ENCODE measurements around the gene PALM.

PALM gene

GRCh38 chr19:752652-753517 lies 44.1 kb downstream of the PALM start:
- no peak for DNase-seq

GRCh38 chr19:754530-754929 lies 45.8 kb downstream of the PALM start:
- DNase-seq: no peak

- DNase-seq: no peak
Measured at GRCh38 chr19:755063-755462, 46.3 kb downstream of the PALM start.

- no peak for DNase-seq
Measured at GRCh38 chr19:756236-756635, 47.5 kb downstream of the PALM start.

GRCh38 chr19:756821-757688 lies 48.3 kb downstream of the PALM start:
- no peak for DNase-seq

GRCh38 chr19:757811-758668 lies 49.3 kb downstream of the PALM start:
- DNase-seq: no peak

- no peak for DNase-seq
Measured at GRCh38 chr19:763181-763580, 54.4 kb downstream of the PALM start.

GRCh38 chr19:763869-764268 lies 55.1 kb downstream of the PALM start:
- no peak for DNase-seq

GRCh38 chr19:764301-764700 lies 55.6 kb downstream of the PALM start:
- no peak for DNase-seq

GRCh38 chr19:765179-765738 lies 56.5 kb downstream of the PALM start:
- DNase-seq: no peak

GRCh38 chr19:768424-768823 lies 59.7 kb downstream of the PALM start:
- no peak for DNase-seq

- DNase-seq: no peak
Measured at GRCh38 chr19:769616-770015, 60.9 kb downstream of the PALM start.

- peak; percentile 32 for DNase-seq
Measured at GRCh38 chr19:771332-771785, 62.6 kb downstream of the PALM start.

GRCh38 chr19:772063-772462 lies 63.3 kb downstream of the PALM start:
- no peak for DNase-seq

- DNase-seq: no peak
Measured at GRCh38 chr19:772730-773436, 64.1 kb downstream of the PALM start.

- no peak for DNase-seq
Measured at GRCh38 chr19:776549-776948, 67.8 kb downstream of the PALM start.

- DNase-seq: no peak
Measured at GRCh38 chr19:778910-779653, 70.3 kb downstream of the PALM start.

GRCh38 chr19:780935-781334 lies 72.2 kb downstream of the PALM start:
- no peak for DNase-seq

GRCh38 chr19:781800-782184 lies 73.1 kb downstream of the PALM start:
- DNase-seq: no peak

- DNase-seq: no peak
Measured at GRCh38 chr19:782185-782877, 73.6 kb downstream of the PALM start.

Data from CD4-positive, alpha-beta T cell treated with Interleukin-21 for 1 hour (primary cell).